Ishikawa (cell line): ENCODE data around the gene WDR73.

Source experiments
- CREB1 ChIP-seq: IDR thresholded peaks from 2 replicates; pipeline ENCODE4 v1.6.1; 2012; ENCODE audit warnings: low read depth
- EGR1 ChIP-seq: IDR thresholded peaks from 2 replicates; pipeline ENCODE4 v1.6.1; 2012
- EP300 ChIP-seq: IDR thresholded peaks from 2 replicates; pipeline ENCODE4 v1.6.1; 2012; ENCODE audit warnings: borderline replicate concordance
- FOXM1 ChIP-seq: IDR thresholded peaks from 2 replicates; pipeline ENCODE4 v1.6.1; 2012; ENCODE audit warnings: low read depth, borderline replicate concordance
- RAD21 ChIP-seq: IDR thresholded peaks from 2 replicates; pipeline ENCODE4 v1.6.1; 2012; ENCODE audit warnings: low read depth
- TAF1 ChIP-seq: IDR thresholded peaks from 2 replicates; pipeline ENCODE4 v1.6.1; 2012; ENCODE audit warnings: low read depth, mild to moderate bottlenecking
- TEAD4 ChIP-seq: IDR thresholded peaks from 2 replicates; pipeline ENCODE4 v1.6.1; 2012
- YY1 ChIP-seq: IDR thresholded peaks from 2 replicates; pipeline ENCODE4 v1.6.1; 2012; ENCODE audit warnings: low read depth
- ZBTB7A ChIP-seq: IDR thresholded peaks from 2 replicates; pipeline ENCODE4 v1.6.1; 2012; ENCODE audit warnings: low read depth
- TF ChIP-seq, protein P1 (sequence below): IDR thresholded peaks from 2 replicates; pipeline ENCODE4 v1.6.1; 2012; ENCODE audit warnings: low read depth, mild to moderate bottlenecking
- TF ChIP-seq, protein P2 (sequence below): IDR thresholded peaks from 2 replicates; pipeline ENCODE4 v1.6.1; 2012
- TF ChIP-seq, protein P3 (sequence below): IDR thresholded peaks from 2 replicates; pipeline ENCODE4 v1.6.1; 2012

DNA sequence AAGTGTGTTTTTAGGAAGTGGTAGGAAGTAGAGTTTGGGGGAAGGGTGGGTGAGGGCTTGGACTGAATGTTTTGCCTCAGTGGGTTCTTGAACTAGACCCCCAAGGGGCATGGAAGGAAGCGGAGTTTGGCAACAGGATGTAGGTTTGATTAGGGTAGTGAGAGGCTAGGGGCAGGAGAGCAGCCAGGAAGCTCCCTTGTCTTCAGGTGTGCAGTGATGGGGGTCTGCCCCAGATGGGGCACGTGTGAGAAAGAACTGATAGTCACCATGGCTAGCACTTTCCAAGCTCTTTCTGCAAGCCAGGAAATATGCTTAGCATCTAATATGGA, 48.6 kb downstream of the WDR73 start:
- TF ChIP-seq, protein P1, sequence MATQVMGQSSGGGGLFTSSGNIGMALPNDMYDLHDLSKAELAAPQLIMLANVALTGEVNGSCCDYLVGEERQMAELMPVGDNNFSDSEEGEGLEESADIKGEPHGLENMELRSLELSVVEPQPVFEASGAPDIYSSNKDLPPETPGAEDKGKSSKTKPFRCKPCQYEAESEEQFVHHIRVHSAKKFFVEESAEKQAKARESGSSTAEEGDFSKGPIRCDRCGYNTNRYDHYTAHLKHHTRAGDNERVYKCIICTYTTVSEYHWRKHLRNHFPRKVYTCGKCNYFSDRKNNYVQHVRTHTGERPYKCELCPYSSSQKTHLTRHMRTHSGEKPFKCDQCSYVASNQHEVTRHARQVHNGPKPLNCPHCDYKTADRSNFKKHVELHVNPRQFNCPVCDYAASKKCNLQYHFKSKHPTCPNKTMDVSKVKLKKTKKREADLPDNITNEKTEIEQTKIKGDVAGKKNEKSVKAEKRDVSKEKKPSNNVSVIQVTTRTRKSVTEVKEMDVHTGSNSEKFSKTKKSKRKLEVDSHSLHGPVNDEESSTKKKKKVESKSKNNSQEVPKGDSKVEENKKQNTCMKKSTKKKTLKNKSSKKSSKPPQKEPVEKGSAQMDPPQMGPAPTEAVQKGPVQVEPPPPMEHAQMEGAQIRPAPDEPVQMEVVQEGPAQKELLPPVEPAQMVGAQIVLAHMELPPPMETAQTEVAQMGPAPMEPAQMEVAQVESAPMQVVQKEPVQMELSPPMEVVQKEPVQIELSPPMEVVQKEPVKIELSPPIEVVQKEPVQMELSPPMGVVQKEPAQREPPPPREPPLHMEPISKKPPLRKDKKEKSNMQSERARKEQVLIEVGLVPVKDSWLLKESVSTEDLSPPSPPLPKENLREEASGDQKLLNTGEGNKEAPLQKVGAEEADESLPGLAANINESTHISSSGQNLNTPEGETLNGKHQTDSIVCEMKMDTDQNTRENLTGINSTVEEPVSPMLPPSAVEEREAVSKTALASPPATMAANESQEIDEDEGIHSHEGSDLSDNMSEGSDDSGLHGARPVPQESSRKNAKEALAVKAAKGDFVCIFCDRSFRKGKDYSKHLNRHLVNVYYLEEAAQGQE: no peak
- TF ChIP-seq TAF1 (no peak), TEAD4 (no peak), EP300 (no peak), EGR1 (no peak), CREB1 (no peak), RAD21 (no peak), YY1 (no peak), ZBTB7A (no peak), FOXM1 (no peak)
- TF ChIP-seq, protein P2, sequence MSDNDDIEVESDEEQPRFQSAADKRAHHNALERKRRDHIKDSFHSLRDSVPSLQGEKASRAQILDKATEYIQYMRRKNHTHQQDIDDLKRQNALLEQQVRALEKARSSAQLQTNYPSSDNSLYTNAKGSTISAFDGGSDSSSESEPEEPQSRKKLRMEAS: no peak
- TF ChIP-seq, protein P3, sequence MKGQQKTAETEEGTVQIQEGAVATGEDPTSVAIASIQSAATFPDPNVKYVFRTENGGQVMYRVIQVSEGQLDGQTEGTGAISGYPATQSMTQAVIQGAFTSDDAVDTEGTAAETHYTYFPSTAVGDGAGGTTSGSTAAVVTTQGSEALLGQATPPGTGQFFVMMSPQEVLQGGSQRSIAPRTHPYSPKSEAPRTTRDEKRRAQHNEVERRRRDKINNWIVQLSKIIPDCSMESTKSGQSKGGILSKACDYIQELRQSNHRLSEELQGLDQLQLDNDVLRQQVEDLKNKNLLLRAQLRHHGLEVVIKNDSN: no peak
